ENCODE results near the gene ENDOU. TPM values are rescaled to one million over a fixed set of nuclear protein-coding genes. Genes with fewer than 3 reads are reported as not detected.

ENDOU gene
- total RNA-seq, 1 donor from 2014 or later, result 0.32 TPM

DNA sequence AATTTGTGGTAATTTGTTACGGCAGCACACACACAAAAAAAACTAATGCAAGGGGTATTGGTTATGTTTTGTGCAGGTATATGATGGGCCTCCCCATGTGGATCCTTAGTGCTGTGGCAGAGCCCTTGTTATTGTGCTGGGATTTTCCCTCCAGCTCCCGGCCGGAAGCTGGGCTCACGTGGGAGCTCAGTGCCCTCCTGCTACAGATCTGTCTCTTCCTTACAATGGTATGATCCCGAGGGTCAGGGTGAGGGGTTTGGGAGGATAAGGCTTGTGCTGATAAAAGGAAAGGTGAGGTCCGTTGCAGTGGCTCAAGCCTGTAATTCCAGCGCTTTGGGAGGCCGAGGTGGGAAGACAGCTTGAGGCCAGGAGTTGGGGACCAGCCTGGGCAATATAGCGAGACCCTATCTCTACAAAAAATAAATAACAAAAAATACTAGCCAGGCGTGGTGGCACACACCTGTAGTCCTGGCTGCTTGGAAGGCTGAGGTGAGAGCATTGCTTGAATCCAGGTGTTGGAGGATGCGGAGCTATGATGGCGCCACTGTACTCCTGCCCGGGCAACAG lies 46.9 kb upstream of the ENDOU start:
- ATAC-seq (no peak), DNase-seq (no peak)
- Histone ChIP-seq H3K27ac (peak overlapping the region; percentile 80), H3K4me3 (peak overlapping the region; percentile 93), H3K27me3 (no peaks in the 10 kb centered on the region), H3K4me1 (peaks cover 45% of the 10 kb centered on the region), H3K36me3 (no peaks in the 10 kb centered on the region), H3K9me3 (no peaks in the 10 kb centered on the region)
- intact Hi-C loops (cut with DNase I), result no loop called here
- TF ChIP-seq, protein P1, sequence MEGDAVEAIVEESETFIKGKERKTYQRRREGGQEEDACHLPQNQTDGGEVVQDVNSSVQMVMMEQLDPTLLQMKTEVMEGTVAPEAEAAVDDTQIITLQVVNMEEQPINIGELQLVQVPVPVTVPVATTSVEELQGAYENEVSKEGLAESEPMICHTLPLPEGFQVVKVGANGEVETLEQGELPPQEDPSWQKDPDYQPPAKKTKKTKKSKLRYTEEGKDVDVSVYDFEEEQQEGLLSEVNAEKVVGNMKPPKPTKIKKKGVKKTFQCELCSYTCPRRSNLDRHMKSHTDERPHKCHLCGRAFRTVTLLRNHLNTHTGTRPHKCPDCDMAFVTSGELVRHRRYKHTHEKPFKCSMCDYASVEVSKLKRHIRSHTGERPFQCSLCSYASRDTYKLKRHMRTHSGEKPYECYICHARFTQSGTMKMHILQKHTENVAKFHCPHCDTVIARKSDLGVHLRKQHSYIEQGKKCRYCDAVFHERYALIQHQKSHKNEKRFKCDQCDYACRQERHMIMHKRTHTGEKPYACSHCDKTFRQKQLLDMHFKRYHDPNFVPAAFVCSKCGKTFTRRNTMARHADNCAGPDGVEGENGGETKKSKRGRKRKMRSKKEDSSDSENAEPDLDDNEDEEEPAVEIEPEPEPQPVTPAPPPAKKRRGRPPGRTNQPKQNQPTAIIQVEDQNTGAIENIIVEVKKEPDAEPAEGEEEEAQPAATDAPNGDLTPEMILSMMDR (IDR thresholded peaks at IDR 0.05), result no peak

GRCh38 chr12:47771304-47771703 lies 46.0 kb upstream of the ENDOU start:
- Histone ChIP-seq H3K36me3 (no peaks in the 10 kb centered on the region), H3K4me3 (no peak overlapping the region), H3K9me3 (no peaks in the 10 kb centered on the region), H3K4me1 (peaks cover 37% of the 10 kb centered on the region), H3K27me3 (no peaks in the 10 kb centered on the region), H3K27ac (no peak overlapping the region)
- intact Hi-C loops (cut with DNase I), result no loop called here
- DNase-seq, result no peak
- ATAC-seq, result no peak
- TF ChIP-seq, protein P1 (IDR thresholded peaks at IDR 0.05), result no peak

- DNase-seq, result no peak
- peak; percentile 47 for ATAC-seq
Observed at GRCh38 chr12:47770086-47770726, 44.9 kb upstream of the ENDOU start.

GRCh38 chr12:47769234-47770085 lies 44.2 kb upstream of the ENDOU start:
- TF ChIP-seq, protein P1 (IDR thresholded peaks at IDR 0.05), result no peak
- H3K9me3 ChIP-seq, result no peaks in the 10 kb centered on the region
- H3K27ac ChIP-seq, result peak overlapping the region; percentile 70
- H3K4me3 ChIP-seq, result no peak overlapping the region
- intact Hi-C loops (cut with DNase I), result no loop called here
- peaks cover 19% of the 10 kb centered on the region for H3K4me1 ChIP-seq
- no peaks in the 10 kb centered on the region for H3K27me3 ChIP-seq
- ATAC-seq (no peak), DNase-seq (no peak)
- no peaks in the 10 kb centered on the region for H3K36me3 ChIP-seq

More at GRCh38 chr12:47770086-47770726, 44.9 kb upstream of the ENDOU start:
- TF ChIP-seq, protein P1 (IDR thresholded peaks at IDR 0.05), result no peak
- Histone ChIP-seq H3K27ac (peak overlapping the region; percentile 70), H3K9me3 (no peaks in the 10 kb centered on the region), H3K36me3 (no peaks in the 10 kb centered on the region), H3K4me3 (no peak overlapping the region), H3K27me3 (no peaks in the 10 kb centered on the region), H3K4me1 (peaks cover 27% of the 10 kb centered on the region)
- intact Hi-C loops (cut with DNase I), result no loop called here

DNA sequence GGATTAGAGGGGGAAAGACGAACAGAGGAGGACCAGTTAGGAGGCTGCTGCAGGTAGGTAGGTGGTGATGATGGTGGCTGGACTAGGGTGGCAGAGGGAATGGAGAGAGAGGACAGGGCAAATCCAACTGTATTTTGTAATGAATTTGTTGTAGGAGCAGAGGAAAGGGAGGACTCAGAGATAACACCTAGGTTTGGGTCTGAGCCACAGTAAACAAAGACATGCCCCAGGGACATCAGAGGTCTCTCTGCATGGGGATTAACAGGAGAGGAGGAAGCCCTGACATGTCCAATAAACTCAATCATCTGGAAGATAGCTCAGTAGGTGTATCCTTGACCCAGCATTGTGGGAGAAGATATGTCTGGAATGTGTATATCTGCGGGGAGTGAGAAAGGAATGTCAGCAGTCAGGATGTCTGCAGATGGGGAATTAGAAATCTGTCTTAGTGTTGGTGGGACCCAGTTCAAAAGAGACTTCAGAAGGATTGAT lies 43.1 kb upstream of the ENDOU start:
- Histone ChIP-seq H3K4me3 (no peak overlapping the region), H3K9me3 (no peaks in the 10 kb centered on the region), H3K27ac (no peak overlapping the region), H3K36me3 (no peaks in the 10 kb centered on the region), H3K27me3 (no peaks in the 10 kb centered on the region), H3K4me1 (peaks cover 11% of the 10 kb centered on the region)
- no peak for ATAC-seq
- intact Hi-C loops (cut with DNase I), result no loop called here
- no peak for DNase-seq
- TF ChIP-seq, protein P1 (IDR thresholded peaks at IDR 0.05), result no peak

Data from upper lobe of right lung (tissue), 1 donor.